OCI-LY3 (cell line): ENCODE data around the gene DEGS2.

Source experiments
- EZH2phosphoT487 ChIP-seq: fragments of 200-600 bp; shearing (Covaris generic); IDR thresholded peaks from 2 replicates; pipeline ENCODE4 v1.6.1; 2018; ENCODE audit warnings: antibody characterized with exemption, mixed run types, low read depth
- TF ChIP-seq, protein P1 (sequence below): fragments of 200-600, 300-600 bp; sonication (generic); IDR thresholded peaks from 2 replicates; pipeline ENCODE4 v1.5.1; 2014; ENCODE audit warnings: antibody characterized with exemption, low read length, low read depth

DNA sequence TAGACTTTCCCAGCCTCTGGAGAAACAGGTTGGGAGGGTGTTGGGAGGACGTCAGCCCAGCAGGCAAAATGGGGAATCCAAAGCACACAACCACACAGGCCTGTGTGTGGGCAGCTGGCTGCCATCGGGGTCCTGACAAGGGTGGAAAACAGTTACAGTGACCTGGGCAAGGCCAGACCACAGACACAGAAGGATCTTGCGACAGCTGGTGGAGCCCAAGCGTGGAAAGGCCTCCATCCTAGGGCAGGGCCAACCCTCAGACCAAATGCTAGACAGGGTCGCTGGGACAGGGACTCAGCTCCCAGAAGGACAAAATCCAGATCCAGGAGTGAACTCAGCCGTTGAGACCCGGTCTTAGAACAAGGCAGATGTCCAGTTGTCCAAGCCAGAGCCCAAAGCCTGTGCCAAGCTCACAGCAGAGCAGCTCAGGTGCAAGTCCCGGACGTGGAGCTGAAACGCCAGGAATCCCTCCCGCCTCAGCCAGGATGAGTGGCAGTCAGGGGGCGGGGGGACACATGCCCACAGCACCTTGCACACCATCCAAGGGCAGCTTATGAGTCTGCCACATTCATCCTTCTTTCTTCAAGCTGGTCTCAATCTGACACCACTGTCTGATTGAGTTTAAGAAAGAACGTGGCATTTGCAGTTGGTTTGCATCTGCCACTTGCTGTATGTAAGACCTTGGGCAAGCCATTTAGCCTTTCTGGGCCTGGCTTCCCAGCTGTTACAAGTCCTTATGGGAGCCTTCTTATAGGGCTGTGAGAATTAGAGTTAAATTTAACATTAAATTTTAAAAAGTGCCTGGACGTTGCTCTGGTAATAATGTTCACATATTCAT, 37.6 kb downstream of the DEGS2 start:
- TF ChIP-seq, protein P1, sequence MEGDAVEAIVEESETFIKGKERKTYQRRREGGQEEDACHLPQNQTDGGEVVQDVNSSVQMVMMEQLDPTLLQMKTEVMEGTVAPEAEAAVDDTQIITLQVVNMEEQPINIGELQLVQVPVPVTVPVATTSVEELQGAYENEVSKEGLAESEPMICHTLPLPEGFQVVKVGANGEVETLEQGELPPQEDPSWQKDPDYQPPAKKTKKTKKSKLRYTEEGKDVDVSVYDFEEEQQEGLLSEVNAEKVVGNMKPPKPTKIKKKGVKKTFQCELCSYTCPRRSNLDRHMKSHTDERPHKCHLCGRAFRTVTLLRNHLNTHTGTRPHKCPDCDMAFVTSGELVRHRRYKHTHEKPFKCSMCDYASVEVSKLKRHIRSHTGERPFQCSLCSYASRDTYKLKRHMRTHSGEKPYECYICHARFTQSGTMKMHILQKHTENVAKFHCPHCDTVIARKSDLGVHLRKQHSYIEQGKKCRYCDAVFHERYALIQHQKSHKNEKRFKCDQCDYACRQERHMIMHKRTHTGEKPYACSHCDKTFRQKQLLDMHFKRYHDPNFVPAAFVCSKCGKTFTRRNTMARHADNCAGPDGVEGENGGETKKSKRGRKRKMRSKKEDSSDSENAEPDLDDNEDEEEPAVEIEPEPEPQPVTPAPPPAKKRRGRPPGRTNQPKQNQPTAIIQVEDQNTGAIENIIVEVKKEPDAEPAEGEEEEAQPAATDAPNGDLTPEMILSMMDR: no peak
- TF ChIP-seq EZH2phosphoT487: no peak
